Breast epithelium (tissue), 3 donors: ENCODE measurements around the gene PEMT.

Experiments used
- POLR2A ChIP-seq: fragments of 450-650 bp; IDR thresholded peaks from one replicate; pipeline ENCODE4 v1.6.1; 2016; ENCODE audit warnings: antibody characterized with exemption, mild to moderate bottlenecking, moderate library complexity
- POLR2AphosphoS5 ChIP-seq, 3 donors: sonication (generic); formaldehyde crosslinking; IDR thresholded peaks; one replicate each; pipeline ENCODE4 v1.6.1; 2017; ENCODE audit warnings: antibody characterized with exemption in 3 of 3

- TF ChIP-seq POLR2A (no peak), POLR2AphosphoS5 (IDR thresholded peaks at IDR 0.05) (no peak)
Observed at GRCh38 chr17:17523001-17523730, 68.3 kb downstream of the PEMT start.
